ENCODE results near the gene TRABD2A. TPM values are rescaled to one million over a fixed set of nuclear protein-coding genes. Genes with fewer than 3 reads are reported as not detected.

The TRABD2A gene
- total RNA-seq, 6 donors from 2014 or later, result 2.0 to 22.0 (median 6.2) TPM

- no peaks in the 10 kb centered on the region for H3K9me3 ChIP-seq
- no peaks in the 10 kb centered on the region for H3K36me3 ChIP-seq
- DNase-seq (peak in 1 of 2 donors; percentile 55), ATAC-seq (ENCODE audit: low FRiP score in 2 of 2) (peak; percentile 85 to 86)
- 8 to 17% methylated on average over 4 of the region's 4 CpGs for WGBS, 2 donors
- H3K4me3 ChIP-seq, result no peak overlapping the region
- TF ChIP-seq EP300 (IDR thresholded peaks at IDR 0.05), result no peak
- TF ChIP-seq POLR2AphosphoS5 (IDR thresholded peaks at IDR 0.05), result no peak
- TF ChIP-seq CTCF (IDR thresholded peaks at IDR 0.05), result no peak
- no peak for TF ChIP-seq POLR2A (IDR thresholded peaks at IDR 0.05)
- no peaks in the 10 kb centered on the region for H3K27me3 ChIP-seq
- peak overlapping the region; percentile 57 to 67 (median 60) for H3K27ac ChIP-seq
- peaks cover 11 to 22% (median 11%) of the 10 kb centered on the region in 4 donors for H3K4me1 ChIP-seq
Measured at GRCh38 chr2:84807063-84807485, 73.8 kb downstream of the TRABD2A start.

- no peaks in the 10 kb centered on the region for H3K27me3 ChIP-seq
- TF ChIP-seq POLR2A (IDR thresholded peaks at IDR 0.05) (no peak), CTCF (IDR thresholded peaks at IDR 0.05) (no peak), POLR2AphosphoS5 (IDR thresholded peaks at IDR 0.05) (no peak), EP300 (IDR thresholded peaks at IDR 0.05) (no peak)
- no peak overlapping the region for H3K4me3 ChIP-seq
- H3K9me3 ChIP-seq, result no peaks in the 10 kb centered on the region
- H3K36me3 ChIP-seq, result no peaks in the 10 kb centered on the region
- H3K4me1 ChIP-seq, result peaks cover 11 to 22% (median 11%) of the 10 kb centered on the region in 4 donors
- ATAC-seq (ENCODE audit: low FRiP score in 2 of 2) (peak in 1 of 2 donors; percentile 37), DNase-seq (no peak)
- 50 to 60% methylated on average over 1 of the region's 1 CpG for WGBS, 2 donors
- H3K27ac ChIP-seq, result peak overlapping the region in 1 of 4 donors; percentile 27
Measured at GRCh38 chr2:84805250-84805958, 75.5 kb downstream of the TRABD2A start.

- no peak for TF ChIP-seq EP300 (IDR thresholded peaks at IDR 0.05)
- TF ChIP-seq POLR2AphosphoS5 (IDR thresholded peaks at IDR 0.05), result no peak
- no peak for TF ChIP-seq POLR2A (IDR thresholded peaks at IDR 0.05)
- TF ChIP-seq CTCF (IDR thresholded peaks at IDR 0.05), result no peak
- Histone ChIP-seq H3K4me3 (no peak overlapping the region), H3K4me1 (peaks cover 3 to 12% (median 3%) of the 10 kb centered on the region in 4 donors), H3K36me3 (no peaks in the 10 kb centered on the region), H3K27me3 (no peaks in the 10 kb centered on the region), H3K27ac (no peak overlapping the region), H3K9me3 (no peaks in the 10 kb centered on the region)
- ATAC-seq (ENCODE audit: low FRiP score in 2 of 2), result no peak
- WGBS, 2 donors, result 85 to 100% methylated on average over 2 of the region's 2 CpGs
- no peak for DNase-seq
Measured at GRCh38 chr2:84801811-84802210, 79.1 kb downstream of the TRABD2A start.

GRCh38 chr2:84800194-84800805, 80.6 kb downstream of the TRABD2A start:
- ATAC-seq (ENCODE audit: low FRiP score in 2 of 2) (no peak), DNase-seq (no peak)
- H3K36me3 ChIP-seq, result no peaks in the 10 kb centered on the region
- H3K27ac ChIP-seq, result no peak overlapping the region
- WGBS, 2 donors, result 72 to 82% methylated on average over 1 of the region's 1 CpG
- H3K4me1 ChIP-seq, result peaks cover 0 to 4% (median 0%) of the 10 kb centered on the region in 4 donors
- no peaks in the 10 kb centered on the region for H3K9me3 ChIP-seq
- no peaks in the 10 kb centered on the region for H3K27me3 ChIP-seq
- no peak for TF ChIP-seq POLR2A (IDR thresholded peaks at IDR 0.05)
- no peak for TF ChIP-seq EP300 (IDR thresholded peaks at IDR 0.05)
- no peak for TF ChIP-seq POLR2AphosphoS5 (IDR thresholded peaks at IDR 0.05)
- no peak for TF ChIP-seq CTCF (IDR thresholded peaks at IDR 0.05)
- H3K4me3 ChIP-seq, result no peak overlapping the region
